HepG2 (cell line): Measurements from ENCODE around the gene BATF. TPM values are rescaled to one million over a fixed set of nuclear protein-coding genes. Genes with fewer than 3 reads are reported as not detected.
A peak's percentile ranks its signal among the peaks of the same experiment; 100 is the strongest.

Experiments
- ARID5B ChIP-seq: IDR thresholded peaks from 2 replicates; pipeline ENCODE4 v1.4.0; 2020; ENCODE audit warnings: mild to moderate bottlenecking, missing genetic modification reagents
- GTF2F1 ChIP-seq: fragments of 150-350 bp; IDR thresholded peaks from 2 replicates; pipeline ENCODE4 v1.6.1; 2014; ENCODE audit warnings: low read length
- HNRNPL ChIP-seq: fragments of 200-400 bp; formaldehyde crosslinking; IDR thresholded peaks from 2 replicates; pipeline ENCODE4 v1.6.1; 2017; ENCODE audit warnings: mild to moderate bottlenecking, low read depth, low read length
- KMT2B ChIP-seq: IDR thresholded peaks from 2 replicates; pipeline ENCODE4 v1.6.1; 2016; ENCODE audit warnings: missing genetic modification reagents, missing compliant biosample characterization
- TERF1 ChIP-seq: sonication (generic); formaldehyde crosslinking; IDR thresholded peaks from 2 replicates; pipeline ENCODE4 v1.8.0; 2022; ENCODE audit warnings: mild to moderate bottlenecking, missing genetic modification reagents, moderate library complexity
- WIZ ChIP-seq: sonication (generic); formaldehyde crosslinking; IDR thresholded peaks from 2 replicates; pipeline ENCODE4 v1.5.1; 2020; ENCODE audit warnings: mild to moderate bottlenecking, missing genetic modification reagents
- ZBTB20 ChIP-seq: sonication (generic); formaldehyde crosslinking; IDR thresholded peaks from 2 replicates; pipeline ENCODE4 v1.8.1; 2023; ENCODE audit warnings: missing genetic modification reagents, low read depth, mild to moderate bottlenecking, borderline replicate concordance
- ZFYVE20 ChIP-seq: sonication (generic); formaldehyde crosslinking; IDR thresholded peaks from 2 replicates; pipeline ENCODE4 v1.8.0; 2023; ENCODE audit warnings: low read depth, mild to moderate bottlenecking, moderate library complexity, missing genetic modification reagents, borderline replicate concordance
- ZNF142 ChIP-seq: sonication (generic); formaldehyde crosslinking; IDR thresholded peaks from 2 replicates; pipeline ENCODE4 v1.4.0; 2020; ENCODE audit warnings: missing genetic modification reagents
- ZNF430 ChIP-seq: sonication (generic); formaldehyde crosslinking; IDR thresholded peaks from 2 replicates; pipeline ENCODE4 v1.9.0; 2021; ENCODE audit warnings: mild to moderate bottlenecking, missing genetic modification reagents
- ZNF790 ChIP-seq: sonication (generic); formaldehyde crosslinking; IDR thresholded peaks from 2 replicates; pipeline ENCODE4 v1.8.0; 2022; ENCODE audit warnings: missing genetic modification reagents, mild to moderate bottlenecking, borderline replicate concordance
- ZNF891 ChIP-seq: sonication (generic); formaldehyde crosslinking; IDR thresholded peaks from 2 replicates; pipeline ENCODE4 v1.5.0; 2020; ENCODE audit warnings: mild to moderate bottlenecking, missing genetic modification reagents
- polyA plus RNA-seq, 8 experiments: library from polyadenylated mRNA; depleted of rRNA in 3 of 8; stranded (reverse) in 7 of 8; unstranded in 1 of 8; fragments of >200 nt; fragmentation: Illumina TruSeq in 4 of 8; extraction: Trizol in 4 of 8; gene quantifications; 2 replicates each; pipeline versions ENCODE4 v1.2.1 to v1.2.3, GENCODE V29; 2011 to 2016; ENCODE audit warnings: low read depth in 4 of 8, missing spikeins in 1 of 8, mixed read lengths in 1 of 8; ENCODE audit not compliant: insufficient read depth in 1 of 8
- total RNA-seq, 5 experiments: library from RNA; depleted of rRNA; stranded (reverse); fragments of >200 nt; fragmentation: Illumina TruSeq; extraction: Trizol; gene quantifications; 2 replicates each; pipeline ENCODE4 v1.2.3, GENCODE V29; 2016; ENCODE audit warnings: low read depth in 1 of 5
- TF ChIP-seq, protein P1 (sequence below): sonication (generic); formaldehyde crosslinking; IDR thresholded peaks from 2 replicates; pipeline ENCODE4 v1.5.1; 2020; ENCODE audit warnings: mild to moderate bottlenecking, moderate library complexity, missing genetic modification reagents
- TF ChIP-seq, protein P2 (sequence below): sonication (generic); formaldehyde crosslinking; IDR thresholded peaks from 2 replicates; pipeline ENCODE4 v1.4.0; 2020; ENCODE audit warnings: missing genetic modification reagents

BATF gene
- total and polyA plus RNA-seq, 2 of the 13 experiments (the other 11 are each of a cell fraction or from before 2014, with no cell fraction given), result 0.22 to 0.37 TPM

GRCh38 chr14:75579338-75579864 is 57.1 kb downstream of the BATF start (continued):
- TF ChIP-seq, protein P1, sequence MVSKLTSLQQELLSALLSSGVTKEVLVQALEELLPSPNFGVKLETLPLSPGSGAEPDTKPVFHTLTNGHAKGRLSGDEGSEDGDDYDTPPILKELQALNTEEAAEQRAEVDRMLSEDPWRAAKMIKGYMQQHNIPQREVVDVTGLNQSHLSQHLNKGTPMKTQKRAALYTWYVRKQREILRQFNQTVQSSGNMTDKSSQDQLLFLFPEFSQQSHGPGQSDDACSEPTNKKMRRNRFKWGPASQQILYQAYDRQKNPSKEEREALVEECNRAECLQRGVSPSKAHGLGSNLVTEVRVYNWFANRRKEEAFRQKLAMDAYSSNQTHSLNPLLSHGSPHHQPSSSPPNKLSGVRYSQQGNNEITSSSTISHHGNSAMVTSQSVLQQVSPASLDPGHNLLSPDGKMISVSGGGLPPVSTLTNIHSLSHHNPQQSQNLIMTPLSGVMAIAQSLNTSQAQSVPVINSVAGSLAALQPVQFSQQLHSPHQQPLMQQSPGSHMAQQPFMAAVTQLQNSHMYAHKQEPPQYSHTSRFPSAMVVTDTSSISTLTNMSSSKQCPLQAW, result peak; percentile 44; the same call in 1 of the 2 replicates
- TF ChIP-seq GTF2F1, result no peak
- TF ChIP-seq ZFYVE20 (CRISPR knock-in tag), result 0 out of 2 replicates have a peak, but pooled peaks have one; percentile 21
- no peak for TF ChIP-seq KMT2B (CRISPR knock-in tag)
- no peak for TF ChIP-seq ZNF790 (CRISPR knock-in tag)
- TF ChIP-seq WIZ (CRISPR knock-in tag), result no peak
- TF ChIP-seq ZNF891 (CRISPR knock-in tag), result 0 out of 2 replicates have a peak, but pooled peaks have one; percentile 48
- TF ChIP-seq ZNF142, result 0 out of 2 replicates have a peak, but pooled peaks have one; percentile 80
- TF ChIP-seq, protein P2, sequence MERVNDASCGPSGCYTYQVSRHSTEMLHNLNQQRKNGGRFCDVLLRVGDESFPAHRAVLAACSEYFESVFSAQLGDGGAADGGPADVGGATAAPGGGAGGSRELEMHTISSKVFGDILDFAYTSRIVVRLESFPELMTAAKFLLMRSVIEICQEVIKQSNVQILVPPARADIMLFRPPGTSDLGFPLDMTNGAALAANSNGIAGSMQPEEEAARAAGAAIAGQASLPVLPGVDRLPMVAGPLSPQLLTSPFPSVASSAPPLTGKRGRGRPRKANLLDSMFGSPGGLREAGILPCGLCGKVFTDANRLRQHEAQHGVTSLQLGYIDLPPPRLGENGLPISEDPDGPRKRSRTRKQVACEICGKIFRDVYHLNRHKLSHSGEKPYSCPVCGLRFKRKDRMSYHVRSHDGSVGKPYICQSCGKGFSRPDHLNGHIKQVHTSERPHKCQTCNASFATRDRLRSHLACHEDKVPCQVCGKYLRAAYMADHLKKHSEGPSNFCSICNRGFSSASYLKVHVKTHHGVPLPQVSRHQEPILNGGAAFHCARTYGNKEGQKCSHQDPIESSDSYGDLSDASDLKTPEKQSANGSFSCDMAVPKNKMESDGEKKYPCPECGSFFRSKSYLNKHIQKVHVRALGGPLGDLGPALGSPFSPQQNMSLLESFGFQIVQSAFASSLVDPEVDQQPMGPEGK (CRISPR knock-in tag), result 0 out of 2 replicates have a peak, but pooled peaks have one; percentile 16
- no peak for TF ChIP-seq ARID5B (CRISPR knock-in tag)
- no peak for TF ChIP-seq HNRNPL
- no peak; the same call in 1 of the 2 replicates for TF ChIP-seq ZNF430
- TF ChIP-seq ZBTB20 (CRISPR knock-in tag), result 0 out of 2 replicates have a peak, but pooled peaks have one; percentile 13
- no peak for TF ChIP-seq TERF1
